Sigmoid colon (tissue), 4 donors: ENCODE data around the gene CNTN4.

Source experiments
- CTCF ChIP-seq, 4 experiments: fragments of 450-650 bp in 3 of 4; fragments of 200-600 bp in 1 of 4; IDR thresholded peaks; one replicate each; pipeline ENCODE4 v1.5.1; 2016 to 2019; ENCODE audit warnings: antibody characterized with exemption in 4 of 4, mild to moderate bottlenecking in 3 of 4, moderate library complexity in 2 of 4
- EP300 ChIP-seq, 4 donors: sonication (generic); formaldehyde crosslinking; IDR thresholded peaks; one replicate each; pipeline ENCODE4 v1.6.1; 2017; ENCODE audit warnings: antibody characterized with exemption in 4 of 4

DNA sequence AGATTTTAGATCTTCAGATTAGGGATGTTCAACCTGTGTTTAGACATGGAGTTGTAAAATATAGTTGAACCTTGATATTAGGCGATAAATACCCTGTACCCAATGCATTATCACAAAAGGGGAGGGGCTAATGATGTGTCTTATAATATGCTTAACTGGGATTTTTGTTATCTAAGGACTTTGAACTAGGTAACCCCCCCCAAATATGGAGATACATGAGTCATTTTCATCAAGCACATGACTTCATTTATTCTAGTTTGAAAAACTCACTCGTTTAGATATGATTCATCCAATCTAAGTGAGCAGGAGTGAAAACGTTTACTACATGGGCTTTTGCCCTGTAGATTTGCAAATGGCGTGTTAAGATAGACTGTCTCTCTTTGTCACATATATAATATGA is 799.2 kb downstream of the CNTN4 start:
- TF ChIP-seq CTCF (IDR thresholded peaks at IDR 0.05) (no peak), EP300 (IDR thresholded peaks at IDR 0.05) (no peak)
